Stimulated activated CD4-positive, alpha-beta T cell treated with anti-CD3 and anti-CD28 coated beads, Interleukin-4, amount 100 ng/mL, for 48 hours (primary cell): ENCODE data around the gene BACH2.
"Not testable (repeated sequence)": the region's sequence is repeated elsewhere in the genome, so short reads cannot be mapped to it uniquely, and the experiment has no call there.

Experiments
- DNase-seq, 2 donors: peaks; one replicate each; pipeline ENCODE4 v3.0.0-alpha.2; 2020; ENCODE audit warnings: low read depth in 2 of 2

The BACH2 gene

GRCh38 chr6:90302320-90302719 is 5.7 kb upstream of the BACH2 start:
- no peak for DNase-seq

- no peak for DNase-seq
These were observed 5.2 kb upstream of the BACH2 start for GRCh38 chr6:90301816-90302215.

GRCh38 chr6:90298459-90299053 is 1.9 kb upstream of the BACH2 start:
- DNase-seq: no peak

- no peak for DNase-seq
These were observed 1.3 kb upstream of the BACH2 start for GRCh38 chr6:90297867-90298381.

- DNase-seq: no peak
These were observed 648 bp upstream of the BACH2 start for GRCh38 chr6:90297115-90297866.

GRCh38 chr6:90295854-90296340 is 746 bp downstream of the BACH2 start:
- peak; percentile 24 to 57 for DNase-seq

- peak; percentile 68 to 76 for DNase-seq
These were observed 1.4 kb downstream of the BACH2 start for GRCh38 chr6:90294989-90295853.

GRCh38 chr6:90294614-90294988 is 2.0 kb downstream of the BACH2 start:
- DNase-seq: no peak

- DNase-seq: no peak
These were observed 2.6 kb downstream of the BACH2 start for GRCh38 chr6:90294008-90294511.

GRCh38 chr6:90293319-90293953 is 3.2 kb downstream of the BACH2 start:
- DNase-seq: no peak

GRCh38 chr6:90291565-90291964 is 5.1 kb downstream of the BACH2 start:
- DNase-seq: no peak

GRCh38 chr6:90290811-90291420 is 5.7 kb downstream of the BACH2 start:
- DNase-seq: no peak

- DNase-seq: no peak
These were observed 6.7 kb downstream of the BACH2 start for GRCh38 chr6:90289902-90290301.

GRCh38 chr6:90288404-90288803 is 8.2 kb downstream of the BACH2 start:
- no peak for DNase-seq

- DNase-seq: peak; percentile 59 to 67
These were observed 9.7 kb downstream of the BACH2 start for GRCh38 chr6:90286884-90287488.

- DNase-seq: peak in 1 of 2 donors; percentile 37
These were observed 10.8 kb downstream of the BACH2 start for GRCh38 chr6:90285611-90286381.

GRCh38 chr6:90285042-90285481 is 11.6 kb downstream of the BACH2 start:
- DNase-seq: no peak

GRCh38 chr6:90284236-90285041 is 12.2 kb downstream of the BACH2 start:
- DNase-seq: peak in 1 of 2 donors; percentile 50

- DNase-seq: not testable (repeated sequence)
These were observed 14.4 kb downstream of the BACH2 start for GRCh38 chr6:90282265-90282664.
